ENCODE data around the gene SECISBP2.

- TF ChIP-seq, protein P1, sequence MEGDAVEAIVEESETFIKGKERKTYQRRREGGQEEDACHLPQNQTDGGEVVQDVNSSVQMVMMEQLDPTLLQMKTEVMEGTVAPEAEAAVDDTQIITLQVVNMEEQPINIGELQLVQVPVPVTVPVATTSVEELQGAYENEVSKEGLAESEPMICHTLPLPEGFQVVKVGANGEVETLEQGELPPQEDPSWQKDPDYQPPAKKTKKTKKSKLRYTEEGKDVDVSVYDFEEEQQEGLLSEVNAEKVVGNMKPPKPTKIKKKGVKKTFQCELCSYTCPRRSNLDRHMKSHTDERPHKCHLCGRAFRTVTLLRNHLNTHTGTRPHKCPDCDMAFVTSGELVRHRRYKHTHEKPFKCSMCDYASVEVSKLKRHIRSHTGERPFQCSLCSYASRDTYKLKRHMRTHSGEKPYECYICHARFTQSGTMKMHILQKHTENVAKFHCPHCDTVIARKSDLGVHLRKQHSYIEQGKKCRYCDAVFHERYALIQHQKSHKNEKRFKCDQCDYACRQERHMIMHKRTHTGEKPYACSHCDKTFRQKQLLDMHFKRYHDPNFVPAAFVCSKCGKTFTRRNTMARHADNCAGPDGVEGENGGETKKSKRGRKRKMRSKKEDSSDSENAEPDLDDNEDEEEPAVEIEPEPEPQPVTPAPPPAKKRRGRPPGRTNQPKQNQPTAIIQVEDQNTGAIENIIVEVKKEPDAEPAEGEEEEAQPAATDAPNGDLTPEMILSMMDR (IDR thresholded peaks at IDR 0.05), result no peak
- no peak for TF ChIP-seq POLR2A (IDR thresholded peaks at IDR 0.05)
Observed at GRCh38 chr9:89363311-89363670, 45.0 kb downstream of the SECISBP2 start.
